Caco-2 (cell line): ENCODE data around the gene VRTN. TPM values are rescaled to one million over a fixed set of nuclear protein-coding genes. Genes with fewer than 3 reads are reported as not detected.
A peak's percentile ranks its signal among the peaks of the same experiment; 100 is the strongest.

Experiments used
- BruUV-seq: library from RNA; stranded (reverse); fragments of 400-500 nt; replicated peaks from 2 replicates; lab custom pipeline; 2021; lab: Mats Ljungman, UMichigan
- CTCF ChIA-PET: fragments of 300-600 bp; sonication (Branson Sonifier 250); formaldehyde crosslinking; loops from one replicate; lab custom pipeline; 2022; ENCODE audit warnings: antibody characterized with exemption; lab: Charles Lee
- POLR2A ChIA-PET: fragments of 300-600 bp; sonication (Branson Sonifier 250); formaldehyde crosslinking; loops from one replicate; lab custom pipeline; 2022; ENCODE audit warnings: antibody characterized with exemption; lab: Charles Lee
- DNase-seq, 2 experiments: peaks; one replicate each; pipeline versions ENCODE4 v3.0.0 to v3.0.0-alpha.2; 2020 to 2022
- H3K27me3 ChIP-seq: replicated peaks from 2 replicates; pipeline ENCODE4 v1.6.0; 2011; ENCODE audit warnings: low read length; ENCODE audit not compliant: control insufficient read depth, insufficient read depth
- H3K36me3 ChIP-seq: 2 replicates; pipeline ENCODE4 v1.5.1; 2011; ENCODE audit warnings: low read length; ENCODE audit not compliant: control insufficient read depth, insufficient read depth
- H3K4me1 ChIP-seq: fragments of 250-450 bp; sonication (Bioruptor Pico); 2 replicates; pipeline ENCODE4 v1.5.1; 2020; ENCODE audit warnings: mild to moderate bottlenecking
- H3K4me3 ChIP-seq: 2 replicates; pipeline ENCODE4 v1.5.1; 2011; ENCODE audit warnings: low read depth, mild to moderate bottlenecking, control low read depth, low read length
- H3K9me3 ChIP-seq: fragments of 250-450 bp; sonication (Bioruptor Pico); 2 replicates; pipeline ENCODE4 v1.5.1; 2020; ENCODE audit warnings: mild to moderate bottlenecking, moderate library complexity
- H3K27ac Mint-ChIP-seq: one replicate; pipeline ENCODE4 v1.8.0; 2022; ENCODE audit warnings: mixed read lengths; ENCODE audit not compliant: unreplicated experiment
- H3K27me3 Mint-ChIP-seq: one replicate; pipeline ENCODE4 v1.8.0; 2022; ENCODE audit warnings: mixed read lengths; ENCODE audit not compliant: insufficient read depth, unreplicated experiment
- H3K36me3 Mint-ChIP-seq: one replicate; pipeline ENCODE4 v1.8.0; 2022; ENCODE audit warnings: mild to moderate bottlenecking, mixed read lengths; ENCODE audit not compliant: insufficient read depth, unreplicated experiment
- H3K4me1 Mint-ChIP-seq: one replicate; pipeline ENCODE4 v1.8.0; 2022; ENCODE audit warnings: low read depth, mixed read lengths; ENCODE audit not compliant: unreplicated experiment
- H3K4me3 Mint-ChIP-seq: one replicate; pipeline ENCODE4 v1.8.0; 2022; ENCODE audit warnings: mild to moderate bottlenecking, moderate library complexity, mixed read lengths; ENCODE audit not compliant: unreplicated experiment
- H3K9me3 Mint-ChIP-seq: one replicate; pipeline ENCODE4 v1.8.0; 2022; ENCODE audit warnings: mixed read lengths; ENCODE audit not compliant: unreplicated experiment
- CTCF ChIP-seq, 2 experiments: fragments of 200-600 bp in 1 of 2; IDR thresholded peaks; 1 replicate in 1 of 2; 2 replicates in 1 of 2; pipeline versions ENCODE4 v1.5.1 to v1.8.0; 2011 to 2022; ENCODE audit warnings: antibody characterized with exemption in 1 of 2, control low read depth in 1 of 2, inconsistent platforms in 1 of 2, low read depth in 1 of 2, low read length in 1 of 2, mild to moderate bottlenecking in 1 of 2, moderate library complexity in 1 of 2; ENCODE audit not compliant: insufficient read depth in 1 of 2, severe bottlenecking in 1 of 2, unreplicated experiment in 1 of 2
- intact Hi-C: fragments of 100-400 bp; cut with micrococcal nuclease; formaldehyde crosslinking; loops from one replicate; pipeline ENCODE4 v1.10.0; 2022; ENCODE audit not compliant: unreplicated experiment
- total RNA-seq: library from RNA; stranded (reverse); gene quantifications from 2 replicates; pipeline ENCODE4 v1.2.3, GENCODE V29; 2022

The VRTN gene
- total RNA-seq, 1 experiment from 2014 or later = 1.7 TPM

GRCh38 chr14:74302152-74302628 lies 46.1 kb upstream of the VRTN start:
- CTCF ChIA-PET = interaction anchor here (0.6 to 1.1 kb wide), 6 partner anchors 8 to 1142 kb away, joined by 3 to 8 read pairs (median 3); no protein-coding TSS in a partner anchor
- TSS peak; percentile 57 for BruUV-seq
- Mint-ChIP-seq H3K27me3 (no peaks in the 10 kb centered on the region), H3K9me3 (no peaks in the 10 kb centered on the region), H3K36me3 (peaks cover 45% of the 10 kb centered on the region), H3K4me3 (peak overlapping the region; percentile 92), H3K4me1 (no peaks in the 10 kb centered on the region), H3K27ac (peak overlapping the region; percentile 78)
- no peaks in the 10 kb centered on the region for H3K27me3 ChIP-seq
- 0 out of 2 replicates have a peak, but pooled peaks cover 3% of the 10 kb centered on the region for H3K4me1 ChIP-seq
- intact Hi-C loops = no loop called here
- no peaks in the 10 kb centered on the region for H3K9me3 ChIP-seq
- DNase-seq = no peak
- H3K36me3 ChIP-seq = peaks cover 3% of the 10 kb centered on the region; the same call in 1 of the 2 replicates
- H3K4me3 ChIP-seq = peak overlapping the region; percentile 91
- POLR2A ChIA-PET = interaction anchor here (0.6 to 1.3 kb wide), 3 partner anchors 11 to 352 kb away, joined by 3 to 6 read pairs (median 3); partner anchors contain the start of genes COQ6 and FAM161B
- peak; percentile 1 to 37 for TF ChIP-seq CTCF (IDR thresholded peaks at IDR 0.05; ENCODE audit: insufficient read depth in 1 of 2, low read depth in 1 of 2, low read length in 1 of 2, severe bottlenecking in 1 of 2, unreplicated experiment in 1 of 2)

GRCh38 chr14:74302634-74303569 lies 45.4 kb upstream of the VRTN start, which contains the start of gene ABCD4:
Gene ABCD4 (minus strand): TSS chr14:74302934. CDS start chr14:74302912, 22 bp downstream.
- POLR2A ChIA-PET = interaction anchor here (0.9 to 1.3 kb wide), 2 partner anchors 47 to 353 kb away, joined by 3 read pairs; partner anchors contain the start of genes COQ6 and FAM161B
- 0 out of 2 replicates have a peak, but pooled peaks cover 3% of the 10 kb centered on the region for H3K4me1 ChIP-seq
- Mint-ChIP-seq H3K27ac (peak within 1 kb of the TSS; percentile 78), H3K9me3 (no peaks in the 10 kb centered on the region), H3K4me1 (no peaks in the 10 kb centered on the region), H3K36me3 (peaks cover 44% of the 10 kb centered on the region), H3K4me3 (peak within 1 kb of the TSS; percentile 92), H3K27me3 (no peaks in the 10 kb centered on the region)
- H3K9me3 ChIP-seq = no peaks in the 10 kb centered on the region
- CTCF ChIA-PET = interaction anchor here (0.6 to 1.1 kb wide), 7 partner anchors 8 to 1142 kb away, joined by 3 to 8 read pairs (median 3); no protein-coding TSS in a partner anchor
- peaks cover 2% of the 10 kb centered on the region; the same call in 1 of the 2 replicates for H3K36me3 ChIP-seq
- H3K27me3 ChIP-seq = no peaks in the 10 kb centered on the region
- DNase-seq = peak; percentile 96 to 97
- H3K4me3 ChIP-seq = peak within 1 kb of the TSS; percentile 91
- intact Hi-C loops = no loop called here
- no TSS peak for BruUV-seq
- peak; percentile 13 to 66 for TF ChIP-seq CTCF (IDR thresholded peaks at IDR 0.05; ENCODE audit: insufficient read depth in 1 of 2, low read depth in 1 of 2, low read length in 1 of 2, severe bottlenecking in 1 of 2, unreplicated experiment in 1 of 2)

- Mint-ChIP-seq H3K9me3 (no peaks in the 10 kb centered on the region), H3K27me3 (no peaks in the 10 kb centered on the region), H3K4me3 (no peak overlapping the region), H3K27ac (no peak overlapping the region), H3K36me3 (no peaks in the 10 kb centered on the region), H3K4me1 (no peaks in the 10 kb centered on the region)
- BruUV-seq = no TSS peak
- intact Hi-C loops = no loop called here
- POLR2A ChIA-PET = interaction anchor here (0.7 kb wide), 1 partner anchor 1180 kb away, joined by 5 read pairs; no protein-coding TSS in a partner anchor
- no peak for DNase-seq
- Histone ChIP-seq H3K4me1 (no peaks in the 10 kb centered on the region), H3K9me3 (no peaks in the 10 kb centered on the region), H3K4me3 (no peak overlapping the region), H3K27me3 (no peaks in the 10 kb centered on the region), H3K36me3 (no peaks in the 10 kb centered on the region)
- CTCF ChIA-PET = interaction anchor here (0.6 to 0.7 kb wide), 2 partner anchors 9 to 15 kb away, joined by 3 to 7 read pairs; no protein-coding TSS in a partner anchor
- no peak for TF ChIP-seq CTCF (IDR thresholded peaks at IDR 0.05; ENCODE audit: insufficient read depth in 1 of 2, low read depth in 1 of 2, low read length in 1 of 2, severe bottlenecking in 1 of 2, unreplicated experiment in 1 of 2)
These were observed 39.6 kb upstream of the VRTN start for GRCh38 chr14:74308695-74309094.
